Adrenal gland (tissue), 5 donors: ENCODE results near the gene RFWD3.

Source experiments
- POLR2A ChIP-seq, 2 donors: fragments of 450-650 bp; IDR thresholded peaks; one replicate each; pipeline ENCODE4 v1.6.1; 2017; ENCODE audit warnings: antibody characterized with exemption in 2 of 2, mild to moderate bottlenecking in 2 of 2, moderate library complexity in 1 of 2
- TF ChIP-seq, protein P1 (sequence below), 6 experiments: fragments of 450-650 bp in 4 of 6; fragments of 200-600 bp in 2 of 6; sonication (generic) in 1 of 6; IDR thresholded peaks; 1 replicate in 5 of 6; 2 replicates in 1 of 6; pipeline versions ENCODE4 v1.5.1 to v1.8.0; 2016 to 2021; ENCODE audit warnings: antibody characterized with exemption in 6 of 6, mild to moderate bottlenecking in 2 of 6, moderate library complexity in 1 of 6
- donor health status: DM: no; HTN: no; CAD: no.

DNA sequence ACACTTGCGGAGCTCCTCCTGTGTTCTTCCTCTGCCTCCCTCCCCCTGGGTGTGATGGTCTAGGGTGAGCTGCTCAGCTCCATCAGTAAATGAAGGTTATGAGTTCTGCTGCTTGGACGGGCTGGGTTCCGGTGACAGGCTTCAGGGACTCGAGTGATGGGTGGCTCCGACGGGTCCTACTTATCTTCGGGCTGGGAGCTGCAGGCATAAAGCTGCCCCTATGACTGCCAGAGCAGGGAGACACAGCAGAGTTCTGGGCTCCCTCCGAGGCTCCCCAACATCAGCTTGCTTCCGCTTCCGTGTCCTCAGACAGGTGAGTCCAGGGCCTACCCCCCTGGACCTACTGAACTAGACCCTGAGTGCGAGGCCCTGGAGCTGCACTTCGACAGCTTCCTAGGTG is 45.3 kb upstream of the RFWD3 start:
- TF ChIP-seq, protein P1, sequence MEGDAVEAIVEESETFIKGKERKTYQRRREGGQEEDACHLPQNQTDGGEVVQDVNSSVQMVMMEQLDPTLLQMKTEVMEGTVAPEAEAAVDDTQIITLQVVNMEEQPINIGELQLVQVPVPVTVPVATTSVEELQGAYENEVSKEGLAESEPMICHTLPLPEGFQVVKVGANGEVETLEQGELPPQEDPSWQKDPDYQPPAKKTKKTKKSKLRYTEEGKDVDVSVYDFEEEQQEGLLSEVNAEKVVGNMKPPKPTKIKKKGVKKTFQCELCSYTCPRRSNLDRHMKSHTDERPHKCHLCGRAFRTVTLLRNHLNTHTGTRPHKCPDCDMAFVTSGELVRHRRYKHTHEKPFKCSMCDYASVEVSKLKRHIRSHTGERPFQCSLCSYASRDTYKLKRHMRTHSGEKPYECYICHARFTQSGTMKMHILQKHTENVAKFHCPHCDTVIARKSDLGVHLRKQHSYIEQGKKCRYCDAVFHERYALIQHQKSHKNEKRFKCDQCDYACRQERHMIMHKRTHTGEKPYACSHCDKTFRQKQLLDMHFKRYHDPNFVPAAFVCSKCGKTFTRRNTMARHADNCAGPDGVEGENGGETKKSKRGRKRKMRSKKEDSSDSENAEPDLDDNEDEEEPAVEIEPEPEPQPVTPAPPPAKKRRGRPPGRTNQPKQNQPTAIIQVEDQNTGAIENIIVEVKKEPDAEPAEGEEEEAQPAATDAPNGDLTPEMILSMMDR (IDR thresholded peaks at IDR 0.05), result no peak
- no peak for TF ChIP-seq POLR2A (IDR thresholded peaks at IDR 0.05)
